Transverse colon (tissue), 4 donors: ENCODE results near the gene TMED3. TPM values are rescaled to one million over a fixed set of nuclear protein-coding genes. Genes with fewer than 3 reads are reported as not detected.
A peak's percentile ranks its signal among the peaks of the same experiment; 100 is the strongest.

Source experiments
- DNase-seq: peaks from one replicate; pipeline ENCODE4 v3.0.0-alpha.2; 2019
- H3K27ac ChIP-seq, 4 donors: fragments of 200-600 bp; sonication (generic); 2 replicates each; pipeline ENCODE4 v1.5.1; 2016 to 2018; ENCODE audit warnings: inconsistent platforms in 4 of 4
- H3K27me3 ChIP-seq: fragments of 200-600 bp; sonication (generic); 2 replicates; pipeline ENCODE4 v1.5.1; 2017; ENCODE audit warnings: inconsistent platforms
- H3K36me3 ChIP-seq, 4 donors: fragments of 200-600 bp; sonication (generic); 2 replicates each; pipeline ENCODE4 v1.5.1; 2017 to 2019; ENCODE audit warnings: inconsistent platforms in 4 of 4
- H3K4me1 ChIP-seq, 4 donors: fragments of 200-600 bp; sonication (generic); 2 replicates each; pipeline ENCODE4 v1.5.1; 2017 to 2020; ENCODE audit warnings: inconsistent platforms in 4 of 4
- H3K4me3 ChIP-seq, 4 donors: fragments of 200-600 bp; sonication (generic); 1 replicate in 1 of 4; 2 replicates in 3 of 4; pipeline versions ENCODE4 v1.5.1 to v1.6.1; 2017 to 2019; ENCODE audit warnings: inconsistent platforms in 4 of 4
- H3K9me3 ChIP-seq, 2 donors: fragments of 200-600 bp; sonication (generic); 2 replicates each; pipeline ENCODE4 v1.5.1; 2017 to 2019; ENCODE audit warnings: inconsistent platforms in 2 of 2
- EP300 ChIP-seq: sonication (generic); formaldehyde crosslinking; IDR thresholded peaks from one replicate; pipeline ENCODE4 v1.6.1; 2017; ENCODE audit warnings: antibody characterized with exemption, low read depth
- POLR2A ChIP-seq: fragments of 450-650 bp; IDR thresholded peaks from one replicate; pipeline ENCODE4 v1.6.1; 2016; ENCODE audit warnings: antibody characterized with exemption, mild to moderate bottlenecking, moderate library complexity
- POLR2AphosphoS5 ChIP-seq, 3 donors: sonication (generic); formaldehyde crosslinking; IDR thresholded peaks; one replicate each; pipeline ENCODE4 v1.6.1; 2016; ENCODE audit warnings: antibody characterized with exemption in 3 of 3
- WGBS, 2 donors: methylation state at CpG; one replicate each; pipeline ENCODE4 v1.1.5; 2018; ENCODE audit warnings: low coverage in 1 of 2; 5-methylcytosine and 5-hydroxymethylcytosine counted together
- in situ Hi-C, 4 donors: fragments of 200-750 bp; cut with MboI; loops; one replicate each; pipeline versions ENCODE4 v1.15.0 to v1.15.1; 2017; ENCODE audit warnings: low sequenced_read_pairs in 3 of 4, low pct_ligation_motif_present in 1 of 4, low pct_unique_long_range_greater_than_20kb in 1 of 4
- intact Hi-C: fragments of 100-400 bp; cut with DNase I; formaldehyde crosslinking; loops from one replicate; pipeline ENCODE4 v1.15.1; 2023; ENCODE audit warnings: low total_unique reads
- total RNA-seq, 4 donors: library from RNA; depleted of rRNA; stranded (reverse); fragments of >200 nt; gene quantifications; one replicate each; pipeline ENCODE4 v1.1.0, GENCODE V29; 2016
- TF ChIP-seq, protein P1 (sequence below), 5 experiments: fragments of 200-600 bp in 3 of 5; fragments of 450-650 bp in 2 of 5; sonication (generic) in 3 of 5; IDR thresholded peaks; 1 replicate in 2 of 5; 2 replicates in 3 of 5; pipeline ENCODE4 v1.5.1; 2016 to 2017; ENCODE audit warnings: antibody characterized with exemption in 5 of 5, inconsistent platforms in 3 of 5, mild to moderate bottlenecking in 2 of 5, moderate library complexity in 1 of 5

Gene TMED3
- total RNA-seq, 4 donors from 2014 or later, result 12.7 to 68.9 (median 41.0) TPM

DNA sequence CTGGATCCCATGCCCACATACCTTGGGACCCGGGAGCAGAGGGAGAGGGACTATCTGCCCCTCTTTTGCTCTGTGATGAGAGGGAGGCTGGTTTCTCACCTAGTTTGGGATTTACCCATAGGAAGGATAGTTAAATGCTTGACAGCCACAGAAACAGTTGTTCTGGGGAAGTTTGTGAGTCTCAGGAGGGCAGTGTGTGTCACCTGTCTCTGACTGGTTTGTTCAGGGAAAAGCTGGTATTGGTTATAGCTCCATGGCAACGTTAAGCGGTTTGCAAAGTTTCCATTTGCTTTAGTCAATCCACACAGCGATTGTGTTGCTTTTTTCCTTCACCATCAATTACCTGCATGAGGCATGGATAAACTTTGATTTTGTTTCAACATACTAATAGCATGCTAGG, 3.7 kb upstream of the TMED3 start:
- no peak for DNase-seq
- no peaks in the 10 kb centered on the region for H3K9me3 ChIP-seq
- intact Hi-C loops (no loop called here), in situ Hi-C loops (no loop called here)
- H3K4me3 ChIP-seq, result no peak overlapping the region
- peaks cover 44% of the 10 kb centered on the region for H3K27me3 ChIP-seq
- peaks cover 2 to 13% (median 7%) of the 10 kb centered on the region in 4 donors for H3K4me1 ChIP-seq
- 54% methylated on average over 4 of the region's 4 CpGs; no CpG with 5 or more reads in 1 of the 2 donors for WGBS, 2 donors
- H3K27ac ChIP-seq, result no peak overlapping the region
- H3K36me3 ChIP-seq, result no peaks in the 10 kb centered on the region
- no peak for TF ChIP-seq POLR2A
- TF ChIP-seq EP300, result no peak
- TF ChIP-seq, protein P1, sequence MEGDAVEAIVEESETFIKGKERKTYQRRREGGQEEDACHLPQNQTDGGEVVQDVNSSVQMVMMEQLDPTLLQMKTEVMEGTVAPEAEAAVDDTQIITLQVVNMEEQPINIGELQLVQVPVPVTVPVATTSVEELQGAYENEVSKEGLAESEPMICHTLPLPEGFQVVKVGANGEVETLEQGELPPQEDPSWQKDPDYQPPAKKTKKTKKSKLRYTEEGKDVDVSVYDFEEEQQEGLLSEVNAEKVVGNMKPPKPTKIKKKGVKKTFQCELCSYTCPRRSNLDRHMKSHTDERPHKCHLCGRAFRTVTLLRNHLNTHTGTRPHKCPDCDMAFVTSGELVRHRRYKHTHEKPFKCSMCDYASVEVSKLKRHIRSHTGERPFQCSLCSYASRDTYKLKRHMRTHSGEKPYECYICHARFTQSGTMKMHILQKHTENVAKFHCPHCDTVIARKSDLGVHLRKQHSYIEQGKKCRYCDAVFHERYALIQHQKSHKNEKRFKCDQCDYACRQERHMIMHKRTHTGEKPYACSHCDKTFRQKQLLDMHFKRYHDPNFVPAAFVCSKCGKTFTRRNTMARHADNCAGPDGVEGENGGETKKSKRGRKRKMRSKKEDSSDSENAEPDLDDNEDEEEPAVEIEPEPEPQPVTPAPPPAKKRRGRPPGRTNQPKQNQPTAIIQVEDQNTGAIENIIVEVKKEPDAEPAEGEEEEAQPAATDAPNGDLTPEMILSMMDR (IDR thresholded peaks at IDR 0.05), result no peak
- no peak for TF ChIP-seq POLR2AphosphoS5 (IDR thresholded peaks at IDR 0.05)

DNA sequence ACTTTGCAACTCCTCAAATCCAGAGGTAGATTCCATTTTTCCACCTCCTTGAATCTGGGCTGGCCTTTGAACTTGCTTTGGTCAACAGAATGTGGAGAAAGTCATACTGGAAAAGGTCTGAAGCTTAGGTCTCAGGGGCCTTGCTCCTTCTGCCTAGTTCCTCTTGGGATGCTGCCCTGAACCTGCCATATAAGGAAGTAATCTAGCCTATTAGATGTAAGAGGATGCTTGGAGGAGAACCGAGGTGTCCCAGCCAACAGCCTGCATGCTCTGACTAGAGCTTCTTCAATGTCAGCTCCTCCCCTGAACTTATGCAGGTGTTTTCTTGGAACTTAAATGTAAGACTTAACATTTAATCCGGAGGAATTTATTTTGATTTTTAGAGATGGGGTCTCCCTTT, 2.0 kb upstream of the TMED3 start:
- no peak overlapping the region for H3K4me3 ChIP-seq
- H3K4me1 ChIP-seq, result peaks cover 2 to 14% (median 9%) of the 10 kb centered on the region in 4 donors
- no peaks in the 10 kb centered on the region for H3K9me3 ChIP-seq
- 53 to 100% methylated on average over 1 to 2 of the region's 2 CpGs for WGBS, 2 donors
- H3K27ac ChIP-seq, result no peak overlapping the region
- in situ Hi-C loops (no loop called here), intact Hi-C loops (no loop called here)
- TF ChIP-seq POLR2AphosphoS5 (IDR thresholded peaks at IDR 0.05), result no peak
- TF ChIP-seq POLR2A, result no peak
- TF ChIP-seq, protein P1 (IDR thresholded peaks at IDR 0.05), result no peak
- peaks cover 33% of the 10 kb centered on the region for H3K27me3 ChIP-seq
- DNase-seq, result no peak
- H3K36me3 ChIP-seq, result peaks cover 0 to 2% (median under 1%) of the 10 kb centered on the region in 4 donors

DNA sequence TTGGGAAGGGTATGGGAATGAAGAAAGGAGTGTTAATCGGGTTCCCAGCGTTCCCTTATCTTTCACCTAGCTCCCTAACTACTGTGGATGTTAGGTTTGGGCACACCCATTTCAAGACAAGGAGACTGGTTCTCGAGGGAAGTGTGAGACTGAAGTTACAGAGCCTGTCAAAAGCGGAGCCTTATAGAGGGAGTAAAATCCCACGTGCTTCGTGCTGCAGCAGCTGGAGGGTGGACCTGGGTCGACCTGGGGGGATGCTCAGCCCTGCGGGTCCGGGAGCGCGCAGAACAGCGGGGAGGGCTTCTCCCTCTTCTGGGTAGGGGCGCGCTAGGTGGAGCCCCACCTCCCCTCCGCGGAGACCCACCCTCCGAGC, 314 bp upstream of the TMED3 start:
- DNase-seq, result no peak
- peak overlapping the region in 3 of 4 donors; percentile 55 to 67 (median 60) for H3K4me3 ChIP-seq
- in situ Hi-C loops, result no loop called here
- 3% methylated on average over 6 of the region's 17 CpGs; no CpG with 5 or more reads in 1 of the 2 donors for WGBS, 2 donors
- peaks cover 0 to 17% (median 4%) of the 10 kb centered on the region in 4 donors for H3K36me3 ChIP-seq
- intact Hi-C loops, result no loop called here
- peaks cover 20% of the 10 kb centered on the region for H3K27me3 ChIP-seq
- no peaks in the 10 kb centered on the region for H3K9me3 ChIP-seq
- H3K27ac ChIP-seq, result no peak overlapping the region
- TF ChIP-seq EP300 (no peak), POLR2A (no peak), POLR2AphosphoS5 (IDR thresholded peaks at IDR 0.05) (no peak)
- TF ChIP-seq, protein P1 (IDR thresholded peaks at IDR 0.05), result no peak
- H3K4me1 ChIP-seq, result peaks cover 2 to 14% (median 9%) of the 10 kb centered on the region in 4 donors

DNA sequence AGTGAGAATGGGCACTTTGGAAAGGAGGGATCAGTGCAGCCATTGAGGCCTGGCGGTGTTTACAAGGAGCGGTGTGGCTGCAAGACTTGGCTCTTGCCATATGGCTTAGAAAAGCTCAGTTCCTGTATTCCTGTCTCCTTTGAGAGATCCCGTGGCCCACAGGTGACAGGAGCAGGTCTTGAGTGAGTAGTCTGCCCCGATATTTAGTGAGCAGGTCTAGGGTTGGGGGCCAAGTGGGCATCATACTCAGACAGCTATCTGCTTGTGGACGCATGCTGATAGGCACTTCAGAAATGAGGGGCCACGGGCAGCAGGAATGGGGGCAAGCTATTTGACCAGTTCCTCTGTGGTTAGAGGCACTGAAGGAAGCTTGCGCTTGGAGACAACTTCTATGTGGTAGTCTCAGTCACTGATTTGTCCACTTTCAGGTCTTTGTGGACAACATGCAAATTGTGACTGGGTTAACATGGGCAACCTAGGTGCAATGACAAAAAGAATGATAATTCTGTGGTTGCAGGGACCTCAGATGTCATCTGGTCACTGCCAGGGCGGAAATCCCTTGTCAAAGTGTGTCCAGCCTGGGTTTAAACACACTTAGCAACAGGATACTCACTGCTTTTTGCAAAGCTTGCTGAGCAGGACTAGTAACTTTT, 1.1 kb downstream of the TMED3 start:
- Histone ChIP-seq H3K4me1 (peaks cover 2 to 14% (median 9%) of the 10 kb centered on the region in 4 donors), H3K9me3 (no peaks in the 10 kb centered on the region), H3K4me3 (peak overlapping the region; percentile 55 to 67 (median 63)), H3K27ac (peak overlapping the region in 2 of 4 donors; percentile 36 to 57), H3K36me3 (peaks cover 0 to 21% (median 4%) of the 10 kb centered on the region in 4 donors), H3K27me3 (peaks cover 6% of the 10 kb centered on the region)
- TF ChIP-seq EP300, result no peak
- no peak for TF ChIP-seq POLR2AphosphoS5 (IDR thresholded peaks at IDR 0.05)
- TF ChIP-seq POLR2A, result no peak
- TF ChIP-seq, protein P1 (IDR thresholded peaks at IDR 0.05), result no peak
- intact Hi-C loops (no loop called here), in situ Hi-C loops (no loop called here)
- DNase-seq, result no peak
- 19 to 51% methylated on average over 2 to 8 of the region's 8 CpGs for whole genome bisulfite sequencing, 2 donors
